ENCODE data around the gene IL17B.

- TF ChIP-seq, protein P1, sequence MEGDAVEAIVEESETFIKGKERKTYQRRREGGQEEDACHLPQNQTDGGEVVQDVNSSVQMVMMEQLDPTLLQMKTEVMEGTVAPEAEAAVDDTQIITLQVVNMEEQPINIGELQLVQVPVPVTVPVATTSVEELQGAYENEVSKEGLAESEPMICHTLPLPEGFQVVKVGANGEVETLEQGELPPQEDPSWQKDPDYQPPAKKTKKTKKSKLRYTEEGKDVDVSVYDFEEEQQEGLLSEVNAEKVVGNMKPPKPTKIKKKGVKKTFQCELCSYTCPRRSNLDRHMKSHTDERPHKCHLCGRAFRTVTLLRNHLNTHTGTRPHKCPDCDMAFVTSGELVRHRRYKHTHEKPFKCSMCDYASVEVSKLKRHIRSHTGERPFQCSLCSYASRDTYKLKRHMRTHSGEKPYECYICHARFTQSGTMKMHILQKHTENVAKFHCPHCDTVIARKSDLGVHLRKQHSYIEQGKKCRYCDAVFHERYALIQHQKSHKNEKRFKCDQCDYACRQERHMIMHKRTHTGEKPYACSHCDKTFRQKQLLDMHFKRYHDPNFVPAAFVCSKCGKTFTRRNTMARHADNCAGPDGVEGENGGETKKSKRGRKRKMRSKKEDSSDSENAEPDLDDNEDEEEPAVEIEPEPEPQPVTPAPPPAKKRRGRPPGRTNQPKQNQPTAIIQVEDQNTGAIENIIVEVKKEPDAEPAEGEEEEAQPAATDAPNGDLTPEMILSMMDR (IDR thresholded peaks at IDR 0.05; ENCODE audit: low read length), result no peak
- TF ChIP-seq EZH2phosphoT487 (IDR thresholded peaks at IDR 0.05; ENCODE audit: low read length) (no peak), EZH2 (optimal IDR thresholded peaks at IDR 0.05; ENCODE audit: low read depth, low read length) (no peak)
Observed at GRCh38 chr5:149356391-149356790, 22.7 kb downstream of the IL17B start.
